Hepatocyte (in vitro differentiated cells): Measurements from ENCODE around the gene MNT. TPM values are rescaled to one million over a fixed set of nuclear protein-coding genes. Genes with fewer than 3 reads are reported as not detected.

Experiments
- DNase-seq: peaks from one replicate; pipeline ENCODE4 v3.0.0-alpha.2; 2016; ENCODE audit warnings: low spot score
- H2AFZ ChIP-seq: fragments of 200-600 bp; sonication (generic); 2 replicates; pipeline ENCODE4 v1.6.0; 2016; ENCODE audit warnings: antibody characterized with exemption, mild to moderate bottlenecking
- H3K27ac ChIP-seq: fragments of 200-600 bp; sonication (generic); 2 replicates; pipeline ENCODE4 v1.5.1; 2016; ENCODE audit warnings: mild to moderate bottlenecking
- H3K27me3 ChIP-seq: fragments of 200-600 bp; sonication (generic); 2 replicates; pipeline ENCODE4 v1.6.1; 2016
- H3K36me3 ChIP-seq: fragments of 200-600 bp; sonication (generic); replicated peaks from 2 replicates; pipeline ENCODE4 v1.5.1; 2016; ENCODE audit warnings: low read depth; ENCODE audit not compliant: insufficient read depth
- H3K4me1 ChIP-seq: fragments of 200-600 bp; sonication (generic); 2 replicates; pipeline ENCODE4 v1.5.1; 2016; ENCODE audit warnings: mild to moderate bottlenecking, moderate library complexity; ENCODE audit not compliant: insufficient read depth
- H3K4me2 ChIP-seq: fragments of 200-600 bp; sonication (generic); 2 replicates; pipeline ENCODE4 v1.6.0; 2016
- H3K4me3 ChIP-seq: fragments of 200-600 bp; sonication (generic); 2 replicates; pipeline ENCODE4 v1.5.1; 2016; ENCODE audit warnings: mild to moderate bottlenecking
- H3K79me2 ChIP-seq: fragments of 200-600 bp; sonication (generic); 2 replicates; pipeline ENCODE4 v1.6.0; 2017; ENCODE audit warnings: mild to moderate bottlenecking
- H3K9me2 ChIP-seq: fragments of 200-600 bp; sonication (generic); replicated peaks from 2 replicates; pipeline ENCODE4 v1.6.0; 2017; ENCODE audit warnings: mild to moderate bottlenecking; ENCODE audit not compliant: insufficient read depth
- H3K9me3 ChIP-seq: fragments of 200-600 bp; sonication (generic); 2 replicates; pipeline ENCODE4 v1.5.1; 2016; ENCODE audit warnings: low read depth, mild to moderate bottlenecking
- H4K20me1 ChIP-seq: fragments of 200-600 bp; sonication (generic); 2 replicates; pipeline ENCODE4 v1.6.0; 2016; ENCODE audit warnings: mild to moderate bottlenecking; ENCODE audit not compliant: insufficient read depth, poor library complexity, severe bottlenecking
- EZH2 ChIP-seq: fragments of 200-600 bp; sonication (generic); IDR thresholded peaks from 2 replicates; pipeline ENCODE4 v1.6.1; 2016; ENCODE audit warnings: antibody characterized with exemption, mild to moderate bottlenecking, borderline replicate concordance
- EZH2phosphoT487 ChIP-seq: fragments of 200-600 bp; sonication (generic); IDR thresholded peaks from one replicate; pipeline ENCODE4 v1.6.1; 2018; ENCODE audit warnings: antibody characterized with exemption, mild to moderate bottlenecking, low read depth, moderate library complexity; ENCODE audit not compliant: unreplicated experiment, severe bottlenecking
- WGBS: methylation state at CpG from one replicate; pipeline ENCODE4 v1.1.6; 2016; ENCODE audit warnings: low lambda C conversion rate; ENCODE audit errors: missing lambda C conversion rate; 5-methylcytosine and 5-hydroxymethylcytosine counted together
- polyA plus RNA-seq: library from polyadenylated mRNA; unstranded; fragments of >200 nt; fragmentation: Nextera tagmentation; extraction: Ambion mirVana; gene quantifications from 2 replicates; pipeline ENCODE4 v1.2.1, GENCODE V29; 2016
- total RNA-seq: library from RNA; depleted of rRNA; stranded (reverse); fragments of >200 nt; gene quantifications from 2 replicates; pipeline ENCODE4 v1.2.3, GENCODE V29; 2014
- TF ChIP-seq, protein P1 (sequence below): fragments of 200-600 bp; sonication (generic); IDR thresholded peaks from 2 replicates; pipeline ENCODE4 v1.5.1; 2016; ENCODE audit warnings: antibody characterized with exemption, mild to moderate bottlenecking; ENCODE audit not compliant: poor library complexity

Gene MNT
- total and polyA plus RNA-seq, 2 experiments from 2014 or later: 9.9 to 11.2 TPM

DNA sequence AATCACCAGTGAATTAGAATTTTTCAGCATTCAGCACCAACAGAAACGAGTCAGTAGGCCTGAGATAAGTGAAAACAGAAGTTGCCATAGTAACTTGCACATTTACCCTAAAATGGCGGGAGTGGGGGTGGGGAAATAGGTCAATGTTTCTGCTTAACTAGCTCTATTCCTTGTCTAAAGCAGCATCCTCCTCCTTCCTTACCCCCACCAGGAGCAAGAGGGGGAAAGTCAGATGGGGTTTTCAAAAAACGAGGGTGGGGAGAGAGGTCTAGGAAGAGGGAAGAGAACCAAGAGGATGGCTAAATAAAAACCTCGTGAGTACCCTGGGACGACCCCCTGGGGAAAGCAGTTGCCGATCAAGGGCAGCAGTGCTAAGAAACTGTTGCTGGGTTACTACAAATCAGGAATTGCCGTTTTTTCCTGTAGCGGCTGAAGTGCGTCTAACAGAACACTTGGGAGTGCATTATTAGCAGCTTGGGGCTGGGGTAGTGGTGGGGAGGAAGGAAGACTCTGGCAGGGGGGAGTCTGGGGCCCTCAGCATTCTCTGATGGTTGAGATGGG is 34.4 kb upstream of the MNT start:
- no peak overlapping the region for H3K4me3 ChIP-seq
- peak overlapping the region; percentile 34 for H3K27ac ChIP-seq
- 40% methylated on average over 9 of the region's 9 CpGs for WGBS
- H3K4me2 ChIP-seq: no peak overlapping the region
- H3K79me2 ChIP-seq: no peaks in the 10 kb centered on the region
- DNase-seq: peak; percentile 23
- no peaks in the 10 kb centered on the region for H3K27me3 ChIP-seq
- H3K4me1 ChIP-seq: no peaks in the 10 kb centered on the region
- H4K20me1 ChIP-seq: no peaks in the 10 kb centered on the region
- H3K36me3 ChIP-seq: peaks cover 3% of the 10 kb centered on the region
- TF ChIP-seq EZH2phosphoT487: no peak
- TF ChIP-seq, protein P1, sequence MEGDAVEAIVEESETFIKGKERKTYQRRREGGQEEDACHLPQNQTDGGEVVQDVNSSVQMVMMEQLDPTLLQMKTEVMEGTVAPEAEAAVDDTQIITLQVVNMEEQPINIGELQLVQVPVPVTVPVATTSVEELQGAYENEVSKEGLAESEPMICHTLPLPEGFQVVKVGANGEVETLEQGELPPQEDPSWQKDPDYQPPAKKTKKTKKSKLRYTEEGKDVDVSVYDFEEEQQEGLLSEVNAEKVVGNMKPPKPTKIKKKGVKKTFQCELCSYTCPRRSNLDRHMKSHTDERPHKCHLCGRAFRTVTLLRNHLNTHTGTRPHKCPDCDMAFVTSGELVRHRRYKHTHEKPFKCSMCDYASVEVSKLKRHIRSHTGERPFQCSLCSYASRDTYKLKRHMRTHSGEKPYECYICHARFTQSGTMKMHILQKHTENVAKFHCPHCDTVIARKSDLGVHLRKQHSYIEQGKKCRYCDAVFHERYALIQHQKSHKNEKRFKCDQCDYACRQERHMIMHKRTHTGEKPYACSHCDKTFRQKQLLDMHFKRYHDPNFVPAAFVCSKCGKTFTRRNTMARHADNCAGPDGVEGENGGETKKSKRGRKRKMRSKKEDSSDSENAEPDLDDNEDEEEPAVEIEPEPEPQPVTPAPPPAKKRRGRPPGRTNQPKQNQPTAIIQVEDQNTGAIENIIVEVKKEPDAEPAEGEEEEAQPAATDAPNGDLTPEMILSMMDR: no peak
- TF ChIP-seq EZH2: no peak
- no peaks in the 10 kb centered on the region for H3K9me3 ChIP-seq
- H2AFZ ChIP-seq: no peak overlapping the region
- H3K9me2 ChIP-seq: no peaks in the 10 kb centered on the region

DNA sequence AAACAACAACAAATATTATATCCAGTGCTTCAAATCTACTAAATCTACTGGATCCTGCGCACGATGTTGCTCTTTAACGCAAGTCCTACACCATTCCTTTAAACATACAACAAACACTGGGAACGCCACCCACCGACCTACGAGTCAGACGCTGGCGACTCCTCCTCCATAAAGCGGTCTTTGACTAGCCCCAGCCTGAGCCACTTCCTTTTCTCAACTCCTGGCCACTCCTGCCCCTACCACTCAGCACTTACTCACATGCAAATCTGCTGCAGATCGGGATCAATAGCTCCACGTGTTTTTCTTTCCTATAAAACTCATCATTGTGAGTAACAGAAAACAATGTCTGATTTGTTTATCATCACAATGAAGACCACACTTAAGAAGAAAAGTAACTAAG is 32.8 kb upstream of the MNT start:
- H3K36me3 ChIP-seq: peaks cover 3% of the 10 kb centered on the region
- no peak overlapping the region for H2AFZ ChIP-seq
- TF ChIP-seq EZH2phosphoT487: no peak
- no peak for TF ChIP-seq EZH2
- TF ChIP-seq, protein P1: no peak

DNA sequence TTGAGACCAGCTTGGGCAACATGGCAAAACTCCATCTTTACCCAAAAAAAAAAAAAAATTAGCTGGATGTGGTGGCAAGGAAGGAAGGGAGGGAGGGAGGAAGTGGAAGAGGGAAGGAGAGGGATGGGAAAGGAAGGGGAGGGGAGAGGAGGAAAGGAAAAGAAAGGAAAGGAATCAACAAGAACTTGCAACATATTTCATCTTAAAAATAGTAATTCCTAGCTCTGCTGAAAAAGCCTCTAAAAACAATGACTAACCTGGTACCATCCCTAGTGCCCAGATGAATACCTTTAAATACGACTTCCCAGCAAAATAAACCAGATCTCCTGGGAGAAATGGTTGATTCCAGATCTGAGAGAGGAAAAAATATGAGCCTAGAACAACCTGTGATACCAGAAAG is 27.1 kb upstream of the MNT start:
- Histone ChIP-seq H3K36me3 (no peaks in the 10 kb centered on the region), H3K9me3 (no peaks in the 10 kb centered on the region), H3K9me2 (no peaks in the 10 kb centered on the region), H3K27ac (no peak overlapping the region), H3K4me2 (no peak overlapping the region), H2AFZ (no peak overlapping the region), H4K20me1 (no peaks in the 10 kb centered on the region), H3K79me2 (no peaks in the 10 kb centered on the region), H3K4me3 (no peak overlapping the region), H3K4me1 (no peaks in the 10 kb centered on the region), H3K27me3 (no peaks in the 10 kb centered on the region)
- 97% methylated on average over 1 of the region's 1 CpG for WGBS
- no peak for DNase-seq
- TF ChIP-seq, protein P1: no peak
- TF ChIP-seq EZH2 (no peak), EZH2phosphoT487 (no peak)

More for the DNA sequence above, 32.8 kb upstream of the MNT start:
- H3K27me3 ChIP-seq: no peaks in the 10 kb centered on the region
- no peak for DNase-seq
- no peaks in the 10 kb centered on the region for H3K9me3 ChIP-seq
- WGBS: 87% methylated on average over 11 of the region's 11 CpGs
- no peak overlapping the region for H3K27ac ChIP-seq
- no peak overlapping the region for H3K4me2 ChIP-seq
- H3K4me1 ChIP-seq: no peaks in the 10 kb centered on the region
- H3K9me2 ChIP-seq: no peaks in the 10 kb centered on the region
- H4K20me1 ChIP-seq: no peaks in the 10 kb centered on the region
- H3K4me3 ChIP-seq: no peak overlapping the region
- no peaks in the 10 kb centered on the region for H3K79me2 ChIP-seq

DNA sequence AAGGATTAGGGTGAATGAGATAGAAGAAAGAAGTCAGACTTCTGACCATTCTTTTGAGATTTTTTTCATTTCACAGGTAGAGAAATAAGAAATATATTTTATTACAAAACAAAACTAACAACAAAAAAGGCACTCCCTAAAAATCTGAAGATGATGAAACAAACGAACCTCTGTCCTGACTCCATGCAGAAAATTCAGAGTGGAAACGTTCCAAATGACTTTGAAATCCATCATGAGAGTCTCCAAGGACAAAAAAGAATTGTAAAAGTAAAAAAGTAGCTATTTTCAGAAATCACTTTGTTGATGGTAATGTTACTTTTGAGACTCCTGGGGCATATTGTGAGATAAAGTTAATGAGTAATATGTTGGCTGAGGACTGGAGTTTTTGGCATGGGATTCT is 26.4 kb upstream of the MNT start:
- no peak overlapping the region for H3K27ac ChIP-seq
- H3K36me3 ChIP-seq: no peaks in the 10 kb centered on the region
- no peaks in the 10 kb centered on the region for H3K9me3 ChIP-seq
- H2AFZ ChIP-seq: no peak overlapping the region
- no peaks in the 10 kb centered on the region for H3K27me3 ChIP-seq
- no peaks in the 10 kb centered on the region for H4K20me1 ChIP-seq
- no peaks in the 10 kb centered on the region for H3K9me2 ChIP-seq
- TF ChIP-seq EZH2phosphoT487 (no peak), EZH2 (no peak)
- TF ChIP-seq, protein P1: no peak
- no peak overlapping the region for H3K4me3 ChIP-seq
- no peaks in the 10 kb centered on the region for H3K79me2 ChIP-seq
- WGBS: 93% methylated on average over 2 of the region's 2 CpGs
- H3K4me1 ChIP-seq: no peaks in the 10 kb centered on the region
- DNase-seq: no peak
- H3K4me2 ChIP-seq: no peak overlapping the region
